DLD1 (cell line): ENCODE data around the gene DDX28.

ENCODE experiments used
- in situ Hi-C: cut with HindIII; loops from 2 replicates; pipeline ENCODE4 v1.10.0; 2017; ENCODE audit warnings: low sequenced_read_pairs

The DDX28 gene, protein sequence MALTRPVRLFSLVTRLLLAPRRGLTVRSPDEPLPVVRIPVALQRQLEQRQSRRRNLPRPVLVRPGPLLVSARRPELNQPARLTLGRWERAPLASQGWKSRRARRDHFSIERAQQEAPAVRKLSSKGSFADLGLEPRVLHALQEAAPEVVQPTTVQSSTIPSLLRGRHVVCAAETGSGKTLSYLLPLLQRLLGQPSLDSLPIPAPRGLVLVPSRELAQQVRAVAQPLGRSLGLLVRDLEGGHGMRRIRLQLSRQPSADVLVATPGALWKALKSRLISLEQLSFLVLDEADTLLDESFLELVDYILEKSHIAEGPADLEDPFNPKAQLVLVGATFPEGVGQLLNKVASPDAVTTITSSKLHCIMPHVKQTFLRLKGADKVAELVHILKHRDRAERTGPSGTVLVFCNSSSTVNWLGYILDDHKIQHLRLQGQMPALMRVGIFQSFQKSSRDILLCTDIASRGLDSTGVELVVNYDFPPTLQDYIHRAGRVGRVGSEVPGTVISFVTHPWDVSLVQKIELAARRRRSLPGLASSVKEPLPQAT

DNA sequence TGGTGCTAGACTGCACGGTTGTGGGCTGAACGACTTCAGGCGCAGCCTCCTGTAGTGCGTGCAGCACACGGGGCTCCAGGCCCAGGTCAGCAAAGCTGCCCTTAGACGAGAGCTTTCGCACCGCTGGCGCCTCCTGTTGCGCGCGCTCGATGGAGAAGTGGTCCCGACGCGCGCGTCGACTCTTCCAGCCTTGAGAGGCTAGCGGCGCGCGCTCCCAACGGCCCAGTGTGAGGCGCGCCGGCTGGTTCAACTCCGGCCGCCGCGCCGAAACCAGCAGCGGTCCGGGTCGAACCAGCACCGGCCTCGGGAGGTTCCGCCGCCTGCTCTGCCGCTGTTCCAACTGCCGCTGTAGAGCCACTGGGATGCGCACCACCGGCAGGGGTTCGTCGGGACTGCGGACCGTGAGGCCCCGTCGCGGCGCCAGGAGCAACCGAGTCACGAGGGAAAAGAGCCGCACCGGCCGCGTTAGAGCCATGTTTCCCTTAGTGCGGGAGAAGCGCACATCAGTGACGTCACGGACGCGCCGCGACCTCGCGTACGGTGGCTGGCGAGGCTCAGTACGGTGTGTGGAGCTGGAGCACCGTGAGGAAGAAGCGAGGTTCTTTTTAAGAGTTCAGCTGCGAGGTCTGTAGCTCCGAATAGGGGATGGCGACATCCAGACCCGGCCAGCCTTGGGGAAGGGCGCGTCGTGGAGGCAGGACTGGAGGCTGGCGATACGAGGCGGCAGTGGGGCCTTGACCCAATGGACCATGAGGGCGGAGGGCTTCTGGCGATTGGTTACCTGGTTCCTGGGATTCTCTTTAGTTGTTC lies at the start of gene DDX28, which contains the start of gene DUS2:
Gene DDX28 (minus strand): TSS at position 505 of the 810 bp plus-strand sequence. CDS start 30 bp downstream, at position 475.
Gene DUS2 (plus strand): TSS at position 557 of the 810 bp plus-strand sequence. CDS start 14,740 bp downstream, outside the sequence.
- in situ Hi-C loops, result loop anchor here (25.0 kb wide), 1 partner anchor 111 kb away; no protein-coding TSS in a partner anchor

DNA sequence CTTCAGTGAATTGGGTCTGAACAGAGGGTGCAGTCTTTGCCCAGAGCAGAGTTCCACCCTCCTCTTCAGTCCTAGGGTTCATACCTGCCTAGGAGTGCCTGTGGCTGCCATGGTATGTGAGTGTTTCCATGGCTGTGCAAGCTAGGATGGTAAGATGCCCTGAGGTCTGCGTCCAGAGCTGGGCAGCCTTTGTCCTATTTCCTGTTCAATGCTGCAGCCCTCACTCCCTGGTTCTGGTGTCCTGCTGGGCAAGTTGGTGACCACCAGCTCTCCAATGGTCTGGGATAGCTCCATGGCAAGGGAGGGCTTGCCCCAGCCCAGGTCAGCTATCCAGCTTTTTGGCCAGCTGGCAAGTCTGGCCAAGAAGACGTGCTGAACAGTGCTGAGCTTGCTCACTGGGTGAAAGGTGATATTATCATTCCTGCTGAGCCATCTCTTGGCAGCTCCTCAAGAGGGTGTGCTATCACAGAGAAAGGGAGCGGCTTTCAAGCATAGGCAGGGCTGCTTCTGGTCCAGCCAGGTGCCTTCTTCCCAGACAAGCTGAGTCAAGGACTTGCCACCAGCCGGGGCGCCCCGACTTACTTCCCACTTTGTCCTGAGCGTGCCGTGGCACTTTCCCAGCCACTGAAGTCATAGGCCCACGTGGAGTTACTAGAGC lies 49.1 kb upstream of the DDX28 start:
- in situ Hi-C loops, result loop anchor here (10.0 kb wide), 1 partner anchor 67 kb away; no protein-coding TSS in a partner anchor

DNA sequence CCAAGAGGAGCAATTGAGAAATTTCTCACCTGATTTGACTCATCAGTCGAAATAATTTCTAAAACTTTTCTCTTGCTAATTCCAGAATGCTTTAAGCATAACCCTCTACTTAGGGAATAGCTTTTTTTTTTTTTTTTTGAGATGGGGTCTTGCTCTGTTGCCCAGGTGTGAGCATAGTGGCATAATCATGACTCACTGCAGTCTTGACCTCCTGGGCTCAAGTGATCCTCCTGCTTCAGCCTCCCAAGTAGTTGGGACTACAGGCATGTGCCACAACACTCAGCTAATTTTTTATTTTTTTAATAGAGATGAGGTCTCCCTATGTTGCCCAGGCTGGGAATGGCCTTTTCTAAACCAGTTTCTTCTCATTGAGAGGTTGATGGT lies 48.5 kb upstream of the DDX28 start:
- in situ Hi-C loops, result loop anchor here (10.0 kb wide), 1 partner anchor 67 kb away; no protein-coding TSS in a partner anchor

DNA sequence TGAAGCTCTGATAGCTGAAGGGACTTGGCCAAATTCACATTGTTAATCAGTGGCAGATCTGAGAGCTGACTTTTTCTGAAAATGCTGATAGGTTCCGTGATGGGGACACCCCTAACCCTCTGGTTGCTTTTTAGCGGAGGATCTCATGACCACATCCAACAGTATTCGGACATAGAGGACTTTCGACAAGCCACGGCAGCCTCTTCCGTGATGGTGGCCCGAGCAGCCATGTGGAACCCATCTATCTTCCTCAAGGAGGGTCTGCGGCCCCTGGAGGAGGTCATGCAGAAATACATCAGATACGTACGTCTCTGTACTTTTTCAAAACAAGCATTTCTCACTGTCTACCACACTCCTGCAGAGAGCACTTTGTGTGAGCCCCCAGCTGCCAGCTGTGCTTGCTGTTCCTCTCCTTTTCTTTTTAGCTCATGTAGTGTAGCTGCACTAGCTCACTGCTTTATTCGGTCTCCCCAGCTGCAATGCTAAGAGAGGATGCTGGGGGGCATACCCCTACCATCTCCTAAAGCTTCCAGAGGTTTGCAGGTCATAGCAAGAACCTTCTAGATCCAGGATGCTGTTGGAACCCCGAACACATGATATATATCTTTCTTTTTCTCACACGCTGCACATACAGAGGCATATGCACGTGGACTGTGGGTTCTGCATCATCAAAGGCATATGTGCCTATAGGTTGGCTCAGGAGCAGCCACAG lies 47.9 kb upstream of the DDX28 start:
- in situ Hi-C loops, result loop anchor here (10.0 kb wide), 1 partner anchor 66 kb away; no protein-coding TSS in a partner anchor

DNA sequence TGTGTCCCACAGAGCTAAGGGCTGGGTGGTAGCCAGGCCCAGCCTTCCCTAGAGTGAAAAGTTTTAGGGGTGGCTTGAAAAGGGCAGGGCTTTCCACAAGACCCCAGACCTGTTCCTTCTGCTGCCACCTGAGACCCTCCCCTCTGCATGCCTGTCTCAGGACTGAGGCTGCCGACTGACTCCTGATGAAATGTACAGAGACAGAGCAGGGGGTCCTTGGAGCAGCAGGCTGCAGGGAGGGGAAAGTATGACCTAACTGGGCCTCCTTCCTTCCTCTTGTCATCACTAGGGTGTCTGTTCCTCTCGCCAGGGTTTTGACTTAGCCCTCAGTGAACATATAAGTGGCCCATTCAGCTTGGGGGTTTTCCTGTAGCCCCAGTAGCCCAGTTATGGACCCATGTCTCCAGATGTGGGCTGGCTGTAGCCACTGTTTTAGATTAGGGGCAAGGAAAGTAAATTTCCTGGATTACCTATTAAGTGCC lies 47.3 kb upstream of the DDX28 start:
- in situ Hi-C loops, result loop anchor here (10.0 kb wide), 1 partner anchor 65 kb away; no protein-coding TSS in a partner anchor

DNA sequence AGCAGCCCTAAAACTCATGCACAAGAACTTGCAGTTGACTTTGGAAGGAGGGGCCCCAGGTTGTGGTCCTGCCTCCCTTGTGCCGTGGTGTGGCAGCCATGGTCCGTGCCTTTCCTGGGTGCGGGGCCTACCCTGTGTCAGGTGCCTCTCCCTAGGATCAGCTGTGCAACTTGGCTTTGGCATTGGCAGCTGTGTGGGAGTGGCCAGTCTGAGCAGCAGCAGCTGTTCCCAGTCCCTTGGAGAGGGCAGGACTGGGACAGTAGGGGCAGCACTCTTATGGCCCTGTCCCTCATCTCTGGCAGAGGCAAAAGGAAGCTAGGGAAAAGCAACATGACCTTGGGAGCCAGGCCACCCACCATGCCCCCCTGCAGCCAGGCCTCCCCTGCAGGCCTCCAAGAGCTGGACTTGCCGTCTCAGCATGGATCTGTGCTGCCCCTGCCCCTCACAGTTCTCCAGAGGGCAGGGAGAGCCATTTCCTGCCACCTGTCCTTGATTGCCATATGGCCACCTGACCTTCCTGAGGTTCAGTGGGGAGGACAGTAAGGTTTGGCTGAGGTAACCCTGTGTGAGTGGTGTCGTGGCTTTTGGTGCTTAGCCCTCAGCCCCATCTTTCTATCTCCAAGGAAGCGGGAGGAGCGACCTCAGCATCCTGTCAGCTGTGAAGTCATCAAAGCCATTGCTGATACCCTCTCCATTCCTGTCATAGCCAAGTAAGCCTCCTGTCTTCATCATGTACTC lies 46.6 kb upstream of the DDX28 start:
- in situ Hi-C loops, result loop anchor here (10.0 kb wide), 1 partner anchor 65 kb away; no protein-coding TSS in a partner anchor

DNA sequence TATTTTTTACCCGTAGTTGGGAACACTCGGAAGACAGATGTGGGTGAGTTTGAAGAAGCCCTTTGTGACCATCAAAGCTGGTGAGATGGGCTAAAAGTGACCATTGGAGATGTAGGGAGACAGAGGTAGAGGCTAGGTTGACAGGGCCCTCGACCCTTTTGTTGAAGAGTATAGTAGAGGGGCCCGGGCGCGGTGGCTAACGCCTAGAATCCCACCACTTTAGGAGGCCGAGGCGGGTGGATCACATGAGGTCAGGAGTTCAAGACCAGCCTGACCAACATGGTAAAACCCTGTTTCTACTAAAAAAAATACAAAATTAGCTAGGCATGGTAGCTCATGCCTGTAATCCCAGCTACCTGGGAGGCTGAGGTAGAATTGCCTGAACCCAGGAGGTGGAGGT lies 45.9 kb upstream of the DDX28 start:
- in situ Hi-C loops, result no loop called here

DNA sequence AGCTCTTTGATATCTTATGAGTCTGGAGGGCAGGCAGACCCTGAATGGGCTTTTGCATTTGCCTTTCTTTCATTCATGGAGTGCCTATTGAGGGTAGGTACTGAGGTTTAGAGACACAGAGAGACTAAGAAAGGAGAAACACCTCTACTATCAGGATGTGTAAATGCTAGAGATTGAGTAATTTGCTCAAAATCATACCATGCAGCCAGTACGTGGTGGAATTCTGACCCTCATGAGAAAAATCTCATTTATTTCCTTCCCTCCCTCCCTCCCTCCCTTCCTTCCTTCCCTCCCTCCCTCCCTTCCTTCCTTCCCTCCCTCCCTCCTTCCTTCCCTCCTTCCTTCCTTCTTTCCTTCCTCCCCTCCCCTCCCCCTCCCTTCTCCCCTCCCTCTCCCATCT lies 43.7 kb upstream of the DDX28 start:
- in situ Hi-C loops, result no loop called here

DNA sequence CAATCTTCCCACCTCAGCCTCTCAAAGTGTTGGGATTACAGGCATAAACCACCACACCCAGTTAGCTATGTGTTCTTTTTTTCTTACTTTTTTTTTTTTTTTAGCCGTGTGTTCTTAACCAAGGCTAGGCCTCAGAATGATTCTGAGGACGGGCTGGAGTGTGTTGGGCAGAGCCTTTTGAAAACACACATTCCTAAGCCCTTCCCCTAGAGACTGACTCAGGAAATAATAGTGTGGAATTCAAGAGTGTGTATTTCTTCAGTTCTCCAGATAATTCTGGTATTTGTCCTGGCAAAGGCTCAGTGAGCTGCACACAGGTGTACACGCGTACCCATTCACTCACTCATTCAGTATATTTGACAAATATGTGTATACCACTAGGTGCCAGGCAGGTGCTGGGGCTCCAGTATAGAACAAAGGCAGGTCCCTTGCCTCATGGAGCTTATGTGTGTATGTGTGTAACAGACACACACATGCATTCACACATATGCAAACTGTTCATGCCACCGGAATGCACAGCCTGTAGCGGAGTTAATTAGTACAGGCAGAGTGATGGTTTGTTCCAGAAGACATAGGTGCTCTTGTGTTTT lies 42.8 kb upstream of the DDX28 start:
- in situ Hi-C loops, result no loop called here

DNA sequence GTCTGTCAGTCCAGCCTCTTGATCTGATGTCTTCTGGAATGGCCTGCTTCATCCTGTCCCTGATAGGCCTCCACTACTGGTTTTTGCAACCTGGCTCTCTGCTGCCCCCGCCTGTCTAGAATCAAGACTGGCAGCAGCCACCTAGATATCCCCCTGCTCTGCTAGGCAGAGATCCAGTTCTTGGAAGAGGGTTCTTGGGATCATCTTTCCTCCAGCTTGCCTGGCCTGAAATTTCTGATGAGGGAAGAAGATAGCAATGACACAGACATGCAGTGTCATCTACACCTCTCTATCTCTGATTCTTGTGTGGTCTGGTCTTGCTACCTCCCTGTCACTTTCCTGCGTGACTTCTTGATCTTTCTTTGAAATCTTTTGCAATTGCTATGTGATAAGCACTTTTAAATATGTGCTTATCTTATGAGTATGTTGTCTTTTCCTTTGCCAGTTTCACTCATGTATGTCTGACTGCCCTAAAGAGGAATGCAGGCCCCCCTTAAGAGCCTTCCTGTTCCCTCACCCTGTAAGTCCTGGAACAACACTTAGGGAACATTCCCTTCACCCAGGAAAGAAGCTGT lies 41.8 kb upstream of the DDX28 start:
- in situ Hi-C loops, result no loop called here

DNA sequence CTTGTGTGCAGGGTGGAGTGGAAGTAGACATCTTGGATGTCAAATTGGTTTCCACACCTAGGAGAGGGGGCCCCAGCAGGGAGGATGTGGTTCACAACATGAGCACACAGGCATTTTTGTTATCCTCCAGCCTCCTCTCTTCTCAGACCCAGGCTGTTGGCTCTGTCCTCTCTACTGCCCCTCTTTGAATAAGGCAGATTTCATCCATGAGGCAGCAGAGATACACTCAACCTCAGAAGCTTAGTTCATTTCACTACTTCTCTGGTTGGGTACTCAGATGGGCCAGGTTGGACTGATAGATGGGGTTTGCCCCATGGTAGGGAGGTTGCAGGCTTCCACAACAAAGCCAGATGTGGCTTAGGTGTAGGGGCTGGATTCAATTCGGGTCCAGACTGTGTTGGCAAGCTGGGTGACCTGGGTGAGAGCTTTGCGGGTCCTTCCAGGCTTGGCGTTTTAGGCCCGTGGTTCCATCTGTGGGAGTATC lies 39.9 kb upstream of the DDX28 start:
- in situ Hi-C loops, result no loop called here

DNA sequence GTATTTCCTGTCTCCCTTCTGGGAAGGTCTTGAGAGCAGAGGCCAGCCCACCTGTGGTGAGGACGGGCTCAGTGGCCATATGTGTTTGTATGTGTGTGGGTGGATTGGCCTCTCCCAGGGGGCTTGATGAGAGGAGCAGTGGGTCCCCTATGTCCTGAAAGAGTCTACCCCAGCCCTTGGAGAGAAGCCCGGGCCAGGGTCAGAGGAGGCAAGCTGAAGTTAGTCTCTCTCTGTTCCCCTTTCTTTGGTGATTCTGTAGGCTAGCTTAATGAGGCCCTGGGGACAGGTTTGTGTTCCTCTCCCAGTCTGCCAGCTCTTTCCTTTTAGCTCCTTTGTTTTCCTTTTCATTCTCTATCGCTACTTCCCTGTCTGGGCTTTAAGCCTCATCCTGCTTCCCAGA lies 38.4 kb upstream of the DDX28 start:
- in situ Hi-C loops, result no loop called here

DNA sequence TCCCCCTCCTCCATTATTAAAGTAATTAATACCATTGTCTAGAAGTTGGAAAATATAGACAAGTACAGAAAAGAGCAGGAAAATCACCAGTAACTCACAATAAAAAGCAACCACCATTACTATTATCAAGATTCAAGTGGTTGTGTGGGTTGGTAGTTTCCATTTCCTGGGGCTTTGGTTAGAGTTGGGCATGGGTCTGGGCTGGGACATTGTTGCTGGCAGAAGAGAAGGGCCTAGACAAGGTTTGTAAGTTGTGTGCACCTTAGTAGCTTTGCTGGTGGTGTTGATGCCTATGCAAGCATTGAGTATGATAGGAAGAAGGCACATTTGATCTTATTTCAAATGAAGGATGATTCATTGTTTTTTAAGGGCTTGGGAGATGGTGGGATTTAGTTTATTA lies 36.8 kb upstream of the DDX28 start:
- in situ Hi-C loops, result no loop called here

DNA sequence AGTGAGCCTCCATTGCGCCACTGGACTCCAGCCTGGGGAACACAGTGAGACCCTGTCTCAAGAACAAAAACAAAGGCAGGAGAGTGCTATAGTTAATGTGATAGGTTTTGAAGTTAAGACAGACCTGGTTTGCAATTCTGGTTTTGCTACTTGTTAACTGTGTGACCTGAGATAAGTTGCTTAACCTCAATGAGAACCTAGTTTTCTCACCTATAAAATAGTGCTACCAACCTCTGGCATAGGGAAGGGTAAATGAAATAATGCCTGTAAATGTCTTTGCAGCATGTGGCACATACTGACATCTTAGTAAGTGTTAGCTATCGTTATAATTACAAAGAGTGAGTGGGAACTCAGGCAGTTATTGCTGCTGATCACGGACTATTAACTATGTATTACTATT lies 32.4 kb upstream of the DDX28 start:
- in situ Hi-C loops, result no loop called here

DNA sequence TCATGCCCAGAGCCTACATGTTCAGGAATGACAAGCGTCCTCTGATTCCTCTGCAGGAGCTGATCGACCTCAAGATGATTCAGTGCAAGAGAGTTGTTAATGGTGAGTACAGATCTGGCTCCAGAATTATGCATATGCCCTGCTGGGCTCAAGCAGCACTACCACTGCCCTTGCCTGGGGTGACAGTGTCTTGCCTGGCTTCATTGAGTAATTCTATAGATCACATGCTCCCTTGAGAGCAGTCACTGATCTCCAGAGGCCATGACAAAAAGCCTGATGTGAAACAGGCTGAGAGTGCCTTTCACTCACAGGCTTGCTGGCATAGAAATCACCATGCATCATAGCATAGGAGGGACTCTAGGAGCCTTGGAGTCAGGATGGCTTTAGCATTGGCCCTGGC lies 26.4 kb upstream of the DDX28 start:
- in situ Hi-C loops, result no loop called here

DNA sequence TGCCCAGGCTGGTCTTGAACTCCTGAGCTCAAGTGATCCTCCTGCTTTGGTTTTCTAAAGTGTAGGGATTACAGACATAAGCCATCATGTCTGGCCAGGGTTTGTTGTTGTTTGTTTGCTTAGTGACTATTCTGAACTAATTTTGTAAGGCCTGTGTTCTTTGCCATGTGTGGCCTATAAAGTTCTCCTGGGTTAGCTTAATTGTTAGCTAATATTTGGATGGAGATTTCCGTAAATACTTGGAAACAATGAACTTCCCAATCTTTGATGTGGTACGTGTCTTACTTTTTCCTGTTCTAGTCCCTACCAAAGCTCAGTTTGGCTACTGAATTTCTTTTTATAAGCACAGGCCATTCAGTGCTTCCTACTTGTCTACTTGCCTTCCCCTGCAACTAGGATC lies 25.0 kb upstream of the DDX28 start:
- in situ Hi-C loops, result no loop called here

DNA sequence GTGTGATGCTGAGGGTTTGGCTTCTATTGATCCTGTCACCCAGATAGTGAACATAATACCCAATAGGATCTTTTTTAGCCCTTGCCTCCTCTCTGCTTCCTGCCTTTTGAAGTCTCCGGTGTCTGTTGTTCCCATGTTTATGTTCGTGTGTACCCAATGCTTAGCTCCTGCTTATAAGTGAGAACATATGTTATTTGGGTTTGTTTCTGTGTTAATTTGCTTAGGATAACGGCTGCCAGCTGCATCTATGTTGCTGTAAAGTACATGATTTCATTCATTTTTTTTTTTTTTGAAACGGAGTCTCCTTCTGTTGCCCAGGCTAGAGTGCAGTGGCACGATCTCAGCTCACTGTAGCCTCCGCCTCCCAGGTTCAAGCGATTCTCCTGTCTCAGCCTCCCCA lies 23.1 kb upstream of the DDX28 start:
- in situ Hi-C loops, result no loop called here

DNA sequence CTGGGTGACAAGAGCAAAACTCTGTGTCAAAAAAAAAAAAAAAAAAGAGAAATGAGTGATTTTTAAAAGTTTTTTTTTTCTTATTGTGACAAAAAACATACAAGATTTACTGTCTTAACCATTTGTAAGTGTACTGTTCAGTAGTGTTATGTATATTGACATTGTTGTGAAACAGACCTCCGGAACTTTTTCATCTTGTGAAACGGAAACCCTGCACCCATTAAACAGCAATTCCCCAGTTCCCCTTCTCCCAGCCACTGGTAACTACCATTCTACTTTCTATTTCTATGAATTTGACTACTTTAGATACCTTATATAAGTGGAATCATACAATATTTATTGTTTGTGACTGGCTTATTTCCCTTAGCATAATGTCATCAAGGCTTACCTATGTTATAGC lies 18.8 kb upstream of the DDX28 start:
- in situ Hi-C loops, result no loop called here
